Hypothalamus (tissue), 51 donors: ENCODE results near the gene POLK.
A peak's percentile ranks its signal among the peaks of the same experiment; 100 is the strongest.
"Not testable (repeated sequence)": the region's sequence is repeated elsewhere in the genome, so short reads cannot be mapped to it uniquely, and the experiment has no call there.

Source experiments
- DNase-seq, 51 donors: peaks; one replicate each; lab custom pipeline; 2025; lab: John Stamatoyannopoulos, UW

The POLK gene

DNA sequence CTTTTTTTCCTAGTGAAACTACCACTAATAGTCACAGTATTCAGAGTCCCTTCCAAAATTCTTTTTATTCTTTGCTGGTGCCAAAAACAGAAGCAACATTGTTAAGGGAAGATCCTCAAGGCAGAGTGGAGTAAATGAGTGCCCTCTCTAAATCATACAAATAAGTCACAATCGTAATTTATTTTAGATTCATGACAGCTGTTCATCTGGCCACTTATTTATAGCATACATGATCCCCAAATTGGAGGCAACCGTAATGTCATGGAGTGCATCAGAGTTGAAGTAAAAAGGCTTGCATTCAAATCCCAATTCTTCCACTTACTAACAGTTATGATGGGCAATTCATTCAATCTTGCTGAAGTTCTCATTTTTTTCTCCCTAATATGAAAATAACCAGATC lies 33.4 kb downstream of the POLK start:
- no peak for DNase-seq

DNA sequence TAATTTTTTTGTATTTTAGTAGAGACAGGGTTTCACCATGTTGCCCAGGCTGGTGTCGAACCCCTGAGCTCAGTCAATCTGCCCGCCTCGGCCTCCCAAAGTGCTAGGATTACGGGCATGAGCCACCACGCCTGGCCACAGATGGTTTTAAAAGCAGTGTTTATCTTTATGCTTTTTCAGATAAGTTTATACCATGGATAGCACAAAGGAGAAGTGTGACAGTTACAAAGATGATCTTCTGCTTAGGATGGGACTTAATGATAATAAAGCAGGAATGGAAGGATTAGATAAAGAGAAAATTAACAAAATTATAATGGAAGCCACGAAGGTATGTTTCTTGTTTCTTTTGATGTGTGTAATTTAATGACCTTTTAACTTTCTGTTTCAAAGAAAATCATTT lies 35.1 kb downstream of the POLK start:
- no peak for DNase-seq

DNA sequence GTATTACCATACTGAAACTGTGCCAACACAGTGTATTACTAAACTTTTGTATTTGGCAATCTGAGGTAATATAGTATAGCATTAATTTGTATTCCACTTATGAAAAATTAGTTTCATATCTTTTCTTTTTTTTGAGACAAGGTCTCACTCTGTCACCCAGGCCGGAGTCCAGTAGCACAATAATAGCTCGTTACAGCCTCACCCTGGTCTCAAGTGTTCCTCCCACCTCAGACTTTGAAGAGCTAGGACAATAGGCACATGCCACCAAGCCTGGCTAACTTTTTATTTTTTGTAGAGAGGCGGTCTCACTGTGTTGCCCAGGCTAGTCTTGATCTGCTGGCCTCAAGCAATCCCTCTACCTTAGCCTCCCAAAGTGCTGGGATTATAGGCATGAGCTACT lies 36.1 kb downstream of the POLK start:
- no peak for DNase-seq

DNA sequence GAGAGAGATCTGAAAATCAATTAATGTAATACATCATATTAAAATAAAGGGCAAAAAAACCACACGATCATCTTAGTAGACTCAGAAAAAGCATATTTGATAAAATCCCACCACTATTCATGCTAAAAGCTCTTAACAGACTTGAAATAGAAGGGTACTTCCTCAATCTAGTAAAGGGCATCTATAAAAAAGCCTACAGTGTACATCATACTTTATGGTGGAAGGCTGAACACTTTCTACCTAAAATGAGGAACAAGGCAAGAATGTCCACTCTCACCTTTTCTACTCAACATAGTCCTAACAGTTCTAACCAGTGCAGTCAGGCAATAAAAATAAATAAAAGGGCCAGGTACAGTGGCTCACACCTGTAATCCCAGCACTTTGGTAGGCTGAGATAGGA lies 38.9 kb downstream of the POLK start:
- DNase-seq: no peak

DNA sequence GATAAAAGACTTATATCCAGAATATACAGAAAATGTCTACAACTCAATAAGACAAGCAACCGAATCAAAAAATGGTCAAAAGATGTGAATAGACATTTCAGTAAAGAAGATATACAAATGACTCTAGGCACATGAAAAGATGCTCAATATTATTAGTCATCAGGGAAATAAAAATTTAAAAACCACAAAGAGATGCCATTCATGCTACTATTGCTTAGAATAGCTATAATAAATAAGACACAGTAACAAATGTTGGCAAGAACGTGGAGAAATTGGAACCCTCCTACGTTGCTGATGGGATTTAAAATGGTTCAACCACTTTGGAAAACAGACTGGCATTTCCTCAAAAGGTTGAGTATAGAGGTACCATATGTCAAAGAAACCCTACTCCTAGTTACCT lies 39.8 kb downstream of the POLK start:
- no peak for DNase-seq

DNA sequence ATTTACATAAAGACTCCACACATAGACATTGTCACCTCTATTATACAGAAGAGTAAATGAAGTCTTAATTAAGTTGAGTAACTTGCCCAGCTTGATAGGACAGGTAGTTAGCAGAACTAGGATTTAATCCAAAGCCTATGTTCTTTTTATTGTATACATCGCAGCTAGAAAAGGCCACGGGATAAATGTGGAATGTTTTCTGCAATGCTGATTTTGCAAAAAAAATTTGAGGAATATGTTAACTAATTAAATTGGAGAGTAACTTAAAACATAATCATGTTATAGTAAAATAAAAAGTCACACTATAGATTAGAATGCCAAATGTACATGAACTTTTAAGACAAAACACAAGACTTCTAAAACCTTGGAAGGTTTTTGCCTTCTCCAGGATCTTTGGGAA lies 41.1 kb downstream of the POLK start:
- DNase-seq: no peak

DNA sequence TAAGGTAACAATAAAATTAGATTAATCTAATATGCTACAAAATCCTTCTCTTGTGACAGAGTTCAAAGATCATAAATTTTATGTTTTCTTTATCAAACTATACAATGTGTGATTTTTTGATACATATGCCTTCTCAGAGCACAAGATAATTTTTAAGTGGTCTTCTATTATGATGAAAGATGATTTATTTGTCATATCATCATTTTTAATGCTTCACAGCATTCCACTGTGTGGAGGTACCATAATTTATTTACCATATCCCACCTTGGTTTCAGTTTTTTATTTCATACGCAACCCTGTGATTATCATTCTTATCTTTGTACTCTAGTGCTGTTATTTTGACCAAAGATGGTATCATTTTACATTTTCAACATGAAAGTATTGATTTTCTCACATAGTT lies 41.7 kb downstream of the POLK start:
- no peak for DNase-seq

DNA sequence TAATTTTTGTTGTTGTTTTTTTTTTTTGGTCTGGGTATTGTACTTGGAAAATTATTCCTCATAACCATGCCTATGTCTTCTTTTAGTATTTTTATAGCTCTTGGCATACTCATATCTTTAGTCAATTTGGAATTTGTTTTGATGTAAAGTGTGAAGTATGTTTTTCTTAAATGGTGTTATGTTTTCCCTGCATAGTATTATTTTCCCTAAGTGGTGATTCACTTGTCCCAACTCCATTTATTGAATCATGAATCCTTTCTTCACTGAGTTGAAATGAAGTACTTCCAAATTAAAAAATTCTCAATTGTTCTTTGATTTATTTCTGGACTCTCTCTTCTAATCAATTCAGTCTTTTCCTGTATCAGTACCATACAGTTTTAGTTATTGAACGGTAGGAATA lies 46.5 kb downstream of the POLK start:
- DNase-seq: no peak

DNA sequence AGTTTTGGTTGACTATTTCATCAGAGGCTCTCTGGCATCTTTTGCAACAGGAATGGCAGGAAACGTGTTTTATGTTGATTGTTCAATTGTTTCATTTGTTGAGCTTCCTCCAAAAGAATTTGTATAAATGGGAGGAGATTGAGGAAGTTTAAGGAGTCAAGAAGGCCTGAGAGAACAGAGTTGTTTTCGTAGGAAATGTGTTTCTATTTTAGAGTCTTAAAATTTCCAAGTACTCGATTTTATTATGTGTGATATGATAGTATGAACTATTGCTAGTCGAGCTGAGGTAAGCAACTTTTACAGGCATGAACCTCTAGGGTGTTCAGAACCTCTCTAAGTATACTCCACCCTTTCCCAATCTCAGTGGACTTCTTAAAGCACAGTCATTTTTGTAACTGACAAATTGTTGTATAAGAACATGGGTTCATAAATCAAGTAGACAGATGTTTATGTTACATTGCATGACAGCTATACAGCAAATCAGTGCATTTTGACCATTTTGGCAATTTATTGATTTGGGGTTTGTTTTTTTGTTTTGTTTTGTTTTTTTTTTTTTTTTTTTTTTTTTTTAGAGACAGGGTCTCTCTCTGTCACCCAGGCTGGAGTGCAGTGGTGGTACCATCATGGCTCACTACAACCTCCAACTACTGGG lies 47.4 kb downstream of the POLK start:
- DNase-seq: peak in 1 of 51 donors; percentile 7

DNA sequence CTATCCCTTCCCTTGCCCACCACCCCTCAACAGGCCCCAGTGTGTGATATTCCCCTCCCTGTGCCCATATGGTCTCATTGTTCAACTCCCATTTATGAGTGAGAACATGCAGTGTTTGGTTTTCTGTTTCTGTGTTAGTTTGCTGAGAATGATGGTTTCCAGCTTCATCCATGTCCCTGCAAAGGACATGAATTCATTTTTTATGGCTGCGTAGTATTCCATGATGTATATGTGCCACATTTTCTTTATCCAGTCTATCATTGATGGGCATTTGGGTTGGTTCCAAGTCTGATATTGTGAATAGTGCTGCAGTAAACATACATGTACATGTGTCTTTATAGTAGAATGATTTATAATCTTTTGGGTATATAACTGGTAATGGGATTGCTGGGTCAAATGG lies 49.0 kb downstream of the POLK start:
- not testable (repeated sequence) for DNase-seq

DNA sequence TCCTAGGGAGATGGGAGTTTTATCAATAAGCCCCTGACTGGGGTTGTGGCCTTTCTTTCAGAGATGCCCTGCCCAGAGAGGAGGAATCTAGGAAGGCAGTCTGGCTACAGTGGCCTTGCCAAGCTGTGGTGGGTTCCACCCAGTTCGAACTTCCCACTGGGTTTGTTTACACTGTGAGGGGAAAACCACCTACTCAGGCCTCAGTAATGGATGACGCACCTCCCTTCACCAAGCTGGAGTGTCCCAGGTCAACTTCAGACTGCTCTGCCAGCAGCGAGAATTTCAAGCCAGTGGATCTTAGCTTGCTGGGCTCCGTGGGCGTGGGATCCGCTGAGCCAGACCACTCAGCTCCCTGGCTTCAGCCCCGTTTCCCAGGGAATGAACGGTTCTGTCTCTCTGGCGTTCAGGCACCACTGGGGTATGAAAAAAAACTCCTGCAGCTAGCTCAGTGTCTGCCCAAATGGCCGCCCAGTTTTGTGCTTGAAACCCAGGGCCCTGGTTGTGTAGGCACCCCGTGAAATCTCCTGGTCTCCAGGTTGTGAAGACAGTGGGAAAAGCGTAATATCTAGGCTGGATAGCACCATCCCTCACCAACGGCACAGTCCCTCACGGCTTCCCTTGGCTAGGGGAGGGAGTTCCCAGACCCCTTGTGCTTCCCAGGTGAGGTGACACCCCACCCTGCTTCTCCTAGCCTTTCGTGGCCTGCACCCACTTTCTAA lies 54.5 kb downstream of the POLK start:
- not testable (repeated sequence) for DNase-seq

DNA sequence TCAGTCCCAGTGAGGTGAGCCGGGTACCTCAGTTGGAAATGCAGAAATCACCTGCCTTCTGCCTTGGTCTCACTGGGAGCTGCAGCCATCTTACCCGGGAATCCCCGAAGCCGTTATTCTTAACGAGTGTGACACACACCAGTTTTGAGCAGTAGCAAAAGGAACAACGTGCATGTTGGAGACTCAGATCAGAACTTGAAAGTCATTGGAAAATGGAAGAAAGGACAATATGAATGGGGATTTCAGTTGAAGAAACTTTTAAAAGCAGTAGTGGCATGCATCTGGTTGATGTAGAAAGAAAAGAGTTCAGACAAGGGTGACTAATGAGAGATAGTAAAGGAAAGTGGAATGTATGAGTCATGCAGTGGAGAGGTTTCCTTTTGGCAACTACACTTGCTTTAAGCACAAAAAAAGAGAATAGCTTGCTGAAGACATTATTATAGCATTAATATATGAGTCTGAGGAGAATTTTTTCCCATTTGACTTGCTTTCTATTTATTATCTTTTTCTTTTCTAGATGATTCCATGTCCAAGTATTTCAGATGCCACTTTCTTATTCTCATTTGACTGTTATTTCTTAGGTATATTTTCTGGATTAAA lies 55.1 kb downstream of the POLK start:
- no peak for DNase-seq

DNA sequence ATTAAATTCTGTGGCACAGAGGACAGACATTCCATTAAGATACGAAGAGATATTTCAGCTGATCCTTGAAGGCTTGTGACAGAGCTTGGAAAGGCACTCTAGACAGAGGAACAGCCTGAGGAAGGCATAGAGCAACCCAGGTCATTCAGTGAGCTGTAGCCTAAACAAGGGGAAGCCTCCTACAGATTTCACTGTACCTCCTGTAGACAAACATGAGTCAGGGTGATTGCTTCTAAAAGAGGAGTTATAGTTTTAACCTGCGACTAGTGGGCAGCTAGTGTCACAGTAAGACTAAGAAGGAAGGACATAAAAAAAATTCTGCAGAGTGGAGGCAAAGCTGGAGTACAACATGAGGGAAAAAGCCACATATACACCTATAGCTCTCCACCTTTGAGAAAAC lies 56.0 kb downstream of the POLK start:
- DNase-seq: no peak

DNA sequence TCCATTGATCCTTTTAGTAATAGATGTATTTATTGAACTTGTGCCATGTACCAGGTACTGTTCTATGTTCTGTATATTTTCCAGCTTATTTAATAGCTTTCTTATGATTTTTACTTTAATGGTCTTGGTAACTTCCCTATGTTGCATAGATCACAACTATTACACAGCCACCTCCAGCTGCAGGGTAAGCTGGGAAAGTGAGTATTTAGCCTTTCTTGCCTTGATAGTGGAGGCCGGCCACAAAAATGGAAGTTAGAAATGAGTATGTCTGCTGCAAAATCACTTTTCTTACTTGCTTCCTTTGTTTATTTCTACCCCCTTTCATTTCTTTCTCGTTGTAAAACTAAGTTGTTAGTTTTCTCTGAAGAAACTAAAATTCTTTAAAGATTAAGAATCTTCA lies 56.5 kb downstream of the POLK start:
- no peak for DNase-seq

DNA sequence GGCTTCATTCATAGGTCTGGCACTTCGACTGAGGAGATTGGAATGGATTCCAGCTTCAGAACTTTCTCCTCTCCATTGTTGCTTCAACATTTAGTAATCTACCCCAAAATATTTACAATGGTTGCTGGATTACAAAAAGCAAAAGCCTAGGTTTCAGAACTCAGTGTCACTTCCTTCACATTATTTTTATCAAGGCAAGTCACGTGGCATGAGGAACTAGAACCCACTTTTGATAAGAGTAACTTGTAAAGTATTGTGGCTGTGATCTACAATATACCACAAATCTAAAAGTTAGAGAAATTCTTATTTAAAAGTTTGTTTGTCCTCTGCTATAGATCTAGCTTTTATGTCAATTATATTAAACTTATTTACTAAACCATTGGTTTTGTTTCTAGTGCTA lies 59.9 kb downstream of the POLK start:
- DNase-seq: no peak

DNA sequence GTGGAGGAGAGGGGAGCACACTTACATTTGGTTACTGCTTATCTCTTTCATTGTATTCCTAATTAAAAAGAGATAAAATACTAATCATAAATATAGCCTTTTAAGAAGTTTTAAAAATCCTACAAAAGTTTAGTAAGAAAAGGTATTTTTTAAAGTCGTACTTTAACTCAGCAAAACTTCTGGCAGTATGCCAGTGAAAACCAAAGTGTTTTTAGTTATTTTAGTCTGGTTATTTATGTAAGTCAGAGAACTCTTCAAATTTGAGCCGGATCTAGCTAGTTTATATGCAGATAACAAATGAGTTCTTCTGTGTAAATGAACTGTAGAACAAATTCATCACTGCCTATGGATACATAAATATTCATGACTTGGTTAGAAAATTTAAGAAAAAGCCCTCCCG lies 63.1 kb downstream of the POLK start:
- DNase-seq: no peak

DNA sequence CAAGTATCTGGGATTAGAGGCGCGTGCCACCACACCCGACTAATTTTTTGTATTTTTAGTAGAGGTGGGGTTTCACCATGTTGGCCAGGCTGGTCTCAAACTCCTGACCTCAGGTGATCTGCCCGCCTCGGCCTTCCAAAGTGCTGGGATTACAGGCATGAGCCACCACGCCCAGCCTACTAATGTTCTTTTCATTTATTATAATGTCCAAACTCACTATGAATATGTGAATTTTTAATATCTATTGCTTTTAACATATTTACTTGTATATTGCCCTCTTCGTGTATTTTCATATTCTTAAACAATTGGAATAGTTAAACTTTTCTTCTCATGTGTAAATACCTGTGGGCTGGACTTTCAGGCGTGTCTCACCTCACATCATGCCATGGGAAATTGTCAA lies 66.6 kb downstream of the POLK start:
- not testable (repeated sequence) for DNase-seq

DNA sequence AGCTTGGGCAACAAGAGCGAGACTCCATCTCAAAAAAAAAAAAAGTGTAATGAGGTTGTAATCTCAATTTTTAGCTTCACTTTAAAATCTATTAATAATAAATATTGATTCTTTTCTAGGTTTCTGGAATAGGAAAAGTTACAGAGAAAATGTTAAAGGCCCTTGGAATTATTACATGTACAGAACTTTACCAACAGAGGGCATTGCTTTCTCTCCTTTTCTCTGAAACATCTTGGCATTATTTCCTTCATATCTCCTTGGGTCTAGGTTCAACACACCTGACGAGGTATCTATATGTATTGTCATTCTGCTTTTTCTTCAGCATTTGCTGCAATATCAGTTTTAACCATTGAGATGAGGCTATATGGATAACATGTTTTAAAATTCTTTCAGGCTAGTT lies 73.0 kb downstream of the POLK start:
- DNase-seq: no peak

DNA sequence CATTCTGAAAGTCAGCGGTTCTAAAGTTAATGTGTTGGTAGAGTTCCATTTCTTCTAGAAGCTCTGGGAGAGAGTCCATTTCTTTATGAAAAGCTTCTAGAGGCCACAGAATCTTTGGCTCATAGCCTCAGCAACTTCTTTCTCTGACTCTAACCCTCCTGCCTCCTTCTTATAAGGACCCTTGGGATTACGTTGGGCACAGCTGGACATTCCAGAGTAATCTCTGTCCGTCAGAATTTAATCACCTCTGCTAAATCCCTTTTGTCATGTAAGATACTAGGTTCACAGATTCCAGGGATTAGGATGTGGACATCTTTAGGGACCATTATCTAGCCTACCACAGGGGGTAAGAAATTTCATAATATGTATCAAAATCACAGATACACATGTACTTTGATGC lies 77.0 kb downstream of the POLK start:
- no peak for DNase-seq

DNA sequence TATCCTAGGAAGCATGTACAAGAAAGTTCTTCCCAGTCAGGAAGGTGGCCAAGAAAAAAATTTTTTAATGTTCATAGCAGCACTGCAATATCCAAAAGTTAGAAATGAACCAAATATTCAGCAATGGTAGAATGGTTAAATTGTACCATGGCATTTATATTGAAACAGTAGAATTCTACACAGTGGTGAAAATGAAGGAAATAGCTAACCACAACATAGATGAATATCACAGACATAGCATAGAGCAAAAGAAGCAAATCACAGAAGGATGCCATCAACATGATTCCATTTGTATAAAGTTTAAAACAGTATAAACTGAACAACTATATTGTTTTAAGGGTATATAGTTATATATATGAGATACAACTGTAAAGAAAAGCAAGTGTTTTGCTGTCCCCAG lies 88.8 kb downstream of the POLK start:
- no peak for DNase-seq

DNA sequence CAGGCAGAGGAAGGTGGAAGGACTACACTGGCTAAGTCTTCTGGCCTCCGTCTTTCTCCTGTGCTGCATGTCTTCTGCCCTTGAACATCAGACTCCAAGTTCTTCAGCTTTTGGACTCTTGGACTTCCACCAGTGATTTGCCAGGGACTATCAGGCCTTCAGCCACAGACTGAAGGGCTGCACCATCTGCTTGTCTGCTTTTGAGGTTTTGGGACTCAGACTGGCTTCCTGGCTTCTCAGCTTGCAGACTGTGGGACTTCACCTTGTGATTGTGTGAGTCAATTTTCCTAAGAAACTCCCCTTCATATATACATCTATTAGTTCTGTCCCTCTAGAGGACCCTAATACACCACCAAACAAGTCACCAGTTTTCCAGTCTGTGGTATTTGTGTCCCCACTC lies 89.9 kb downstream of the POLK start:
- DNase-seq: no peak

DNA sequence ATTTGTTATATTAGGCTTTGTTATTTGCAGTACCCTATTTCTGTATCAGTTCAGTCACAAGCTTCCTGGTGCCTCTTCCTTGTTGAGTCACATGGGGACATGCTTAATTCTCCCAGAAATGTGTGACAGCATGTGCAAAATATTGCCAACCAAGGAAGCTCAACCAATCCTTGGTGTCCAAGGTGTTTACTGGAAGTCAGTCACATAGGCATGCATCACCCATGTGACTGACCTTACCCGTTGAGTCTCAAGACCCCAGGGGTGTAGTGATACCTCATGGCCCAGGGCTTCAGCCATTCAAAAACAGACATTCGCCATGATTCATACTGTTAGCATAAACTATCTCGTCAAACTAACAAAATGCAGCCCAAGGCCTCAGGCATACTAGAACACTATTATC lies 90.3 kb downstream of the POLK start:
- no peak for DNase-seq
